HepG2 (cell line): Measurements from ENCODE around the gene KCNAB3. TPM values are rescaled to one million over a fixed set of nuclear protein-coding genes. Genes with fewer than 3 reads are reported as not detected.
A peak's percentile ranks its signal among the peaks of the same experiment; 100 is the strongest.

Source experiments
- ATAC-seq: fragments of 200-7000 bp; cut with Tn5 transposase; 3 replicates; pipeline ENCODE4 v1.9.1; 2020; ENCODE audit warnings: mild to moderate bottlenecking, moderate library complexity
- BruUV-seq: library from RNA; stranded (reverse); fragments of 400-500 nt; replicated peaks from 2 replicates; lab custom pipeline; 2021; lab: Mats Ljungman, UMichigan
- CTCF ChIA-PET: fragments of 300-600 bp; formaldehyde crosslinking; extraction: SDS; loops from one replicate; lab custom pipeline; 2021; ENCODE audit warnings: low total read pairs, inconsistent platforms, low intra/inter-chr PET ratio; lab: Yijun Ruan, JAX
- POLR2A ChIA-PET: fragments of 350-600 bp; sonication (Branson Sonifier 250); formaldehyde crosslinking; loops from one replicate; lab custom pipeline; 2020; ENCODE audit warnings: antibody characterized with exemption, inconsistent platforms; lab: Yijun Ruan, JAX
- DNase-seq: peaks from one replicate; pipeline ENCODE4 v3.0.0-alpha.2; 2015; ENCODE audit warnings: low spot score
- FAIRE-seq: peaks from 3 replicates; lab custom pipeline; 2011; peaks lifted over from hg19 to GRCh38; lab: Jason Lieb, UNC
- H2AFZ ChIP-seq: one replicate; pipeline ENCODE4 v1.6.1; 2011; ENCODE audit warnings: low read length, inconsistent platforms
- H3K27ac ChIP-seq: fragments of 300-600 bp; 3 replicates; pipeline ENCODE4 v1.8.0; 2011; ENCODE audit warnings: mixed run types, mild to moderate bottlenecking, mixed read lengths, low read length, inconsistent platforms; ENCODE audit not compliant: insufficient read depth; ENCODE audit errors: extremely low read length
- H3K27me3 ChIP-seq, 2 experiments: fragments of 200-600 bp in 1 of 2; 2 replicates in 1 of 2; 3 replicates in 1 of 2; pipeline versions ENCODE4 v1.6.0 to v1.8.0; 2011; ENCODE audit warnings: low read length in 2 of 2, mild to moderate bottlenecking in 2 of 2, moderate library complexity in 2 of 2, inconsistent platforms in 1 of 2; ENCODE audit not compliant: insufficient read depth in 2 of 2, control insufficient read depth in 1 of 2
- H3K36me3 ChIP-seq, 2 experiments: fragments of 200-600 bp in 1 of 2; replicated peaks in 1 of 2; 2 replicates in 1 of 2; 3 replicates in 1 of 2; pipeline versions ENCODE4 v1.5.1 to v1.8.0; 2011; ENCODE audit warnings: low read length in 2 of 2, inconsistent platforms in 1 of 2; ENCODE audit not compliant: insufficient read depth in 2 of 2, control insufficient read depth in 1 of 2
- H3K4me1 ChIP-seq: 2 replicates; pipeline ENCODE4 v1.5.1; 2012; ENCODE audit warnings: low read length, inconsistent platforms; ENCODE audit not compliant: insufficient read depth
- H3K4me2 ChIP-seq: 2 replicates; pipeline ENCODE4 v1.6.0; 2011; ENCODE audit warnings: low read depth, low read length, inconsistent platforms
- H3K4me3 ChIP-seq, 3 experiments: fragments of 200-600 bp in 1 of 3; sonication (generic), shearing (Covaris generic) in 1 of 3; replicated peaks in 1 of 3; 2 replicates each; pipeline ENCODE4 v1.5.1; 2011 to 2016; ENCODE audit warnings: low read length in 3 of 3, inconsistent platforms in 2 of 3, low read depth in 2 of 3, mild to moderate bottlenecking in 2 of 3, control low read depth in 1 of 3, mixed read lengths in 1 of 3; ENCODE audit not compliant: insufficient read depth in 1 of 3
- H3K79me2 ChIP-seq: one replicate; pipeline ENCODE4 v1.6.1; 2011; ENCODE audit warnings: low read length, inconsistent platforms; ENCODE audit not compliant: insufficient read depth
- H3K9ac ChIP-seq: 2 replicates; pipeline ENCODE4 v1.6.0; 2011; ENCODE audit warnings: mild to moderate bottlenecking, low read depth, low read length, inconsistent platforms; ENCODE audit not compliant: insufficient read depth
- H3K9me3 ChIP-seq: 2 replicates; pipeline ENCODE4 v1.5.1; 2012; ENCODE audit warnings: mild to moderate bottlenecking, low read length
- H4K20me1 ChIP-seq: 2 replicates; pipeline ENCODE4 v1.6.0; 2011; ENCODE audit warnings: inconsistent platforms, mild to moderate bottlenecking, low read length, moderate library complexity; ENCODE audit not compliant: insufficient read depth
- ETV5 ChIP-seq: IDR thresholded peaks from 2 replicates; pipeline ENCODE4 v1.6.1; 2018; ENCODE audit warnings: missing biosample characterization, missing genetic modification reagents, inconsistent platforms, borderline replicate concordance
- FOXC1 ChIP-seq: sonication (generic); formaldehyde crosslinking; IDR thresholded peaks from 2 replicates; pipeline ENCODE4 v1.8.0; 2022; ENCODE audit warnings: mild to moderate bottlenecking, missing genetic modification reagents, borderline replicate concordance
- GATAD2A ChIP-seq: IDR thresholded peaks from 2 replicates; pipeline ENCODE4 v1.6.1; 2016
- HOXA3 ChIP-seq: sonication (generic); formaldehyde crosslinking; IDR thresholded peaks from 2 replicates; pipeline ENCODE4 v1.5.0; 2020; ENCODE audit warnings: missing genetic modification reagents
- IRF2 ChIP-seq: IDR thresholded peaks from 2 replicates; pipeline ENCODE4 v1.6.1; 2018; ENCODE audit warnings: missing genetic modification reagents, missing compliant biosample characterization
- KDM3A ChIP-seq: IDR thresholded peaks from 2 replicates; pipeline ENCODE4 v1.6.1; 2018; ENCODE audit warnings: low read depth, missing compliant biosample characterization
- KLF12 ChIP-seq: sonication (generic); formaldehyde crosslinking; IDR thresholded peaks from 2 replicates; pipeline ENCODE4 v1.4.0; 2020; ENCODE audit warnings: missing genetic modification reagents, borderline replicate concordance
- REST ChIP-seq, 2 experiments: IDR thresholded peaks; 2 replicates each; pipeline ENCODE4 v1.6.1; 2011 to 2012; ENCODE audit warnings: low read length in 2 of 2, borderline replicate concordance in 1 of 2, low read depth in 1 of 2, mild to moderate bottlenecking in 1 of 2, moderate library complexity in 1 of 2
- SOX5 ChIP-seq: IDR thresholded peaks from 2 replicates; pipeline ENCODE4 v1.6.1; 2016; ENCODE audit warnings: borderline replicate concordance
- TMF1 ChIP-seq: sonication (generic); formaldehyde crosslinking; IDR thresholded peaks from 2 replicates; pipeline ENCODE4 v1.8.1; 2022; ENCODE audit warnings: low read depth, missing genetic modification reagents
- ZIK1 ChIP-seq: sonication (generic); formaldehyde crosslinking; IDR thresholded peaks from 2 replicates; pipeline ENCODE4 v1.5.0; 2020; ENCODE audit warnings: mild to moderate bottlenecking, low read depth, missing genetic modification reagents, borderline replicate concordance
- ZNF230 ChIP-seq: sonication (generic); formaldehyde crosslinking; IDR thresholded peaks from 2 replicates; pipeline ENCODE4 v1.4.0; 2020; ENCODE audit warnings: mild to moderate bottlenecking, missing genetic modification reagents
- WGBS: methylation state at CpG from one replicate; pipeline ENCODE4 v1.1.6; 2017; ENCODE audit warnings: low lambda C conversion rate; 5-methylcytosine and 5-hydroxymethylcytosine counted together
- in situ Hi-C: cut with HindIII; loops from 2 replicates; pipeline ENCODE4 v1.10.0; 2017; ENCODE audit warnings: low pct_unique_long_range_greater_than_20kb; ENCODE audit not compliant: extremely low pct_ligation_motif_present
- intact Hi-C: fragments of 100-400 bp; cut with micrococcal nuclease; formaldehyde crosslinking; loops from one replicate; pipeline ENCODE4 v1.10.0; 2022; ENCODE audit not compliant: unreplicated experiment
- polyA plus RNA-seq, 8 experiments: library from polyadenylated mRNA; depleted of rRNA in 3 of 8; stranded (reverse) in 7 of 8; unstranded in 1 of 8; fragments of >200 nt; fragmentation: Illumina TruSeq in 4 of 8; extraction: Trizol in 4 of 8; gene quantifications; 2 replicates each; pipeline versions ENCODE4 v1.2.1 to v1.2.3, GENCODE V29; 2011 to 2016; ENCODE audit warnings: low read depth in 4 of 8, missing spikeins in 1 of 8, mixed read lengths in 1 of 8; ENCODE audit not compliant: insufficient read depth in 1 of 8
- total RNA-seq, 5 experiments: library from RNA; depleted of rRNA; stranded (reverse); fragments of >200 nt; fragmentation: Illumina TruSeq; extraction: Trizol; gene quantifications; 2 replicates each; pipeline ENCODE4 v1.2.3, GENCODE V29; 2016; ENCODE audit warnings: low read depth in 1 of 5
- TF ChIP-seq, protein P1 (sequence below): sonication (generic); formaldehyde crosslinking; IDR thresholded peaks from 2 replicates; pipeline ENCODE4 v1.4.0; 2020; ENCODE audit warnings: missing genetic modification reagents, borderline replicate concordance
- TF ChIP-seq, protein P2 (sequence below): sonication (generic); IDR thresholded peaks from 2 replicates; pipeline ENCODE4 v1.6.1; 2016; ENCODE audit warnings: low read depth, borderline replicate concordance
- TF ChIP-seq, protein P3 (sequence below): IDR thresholded peaks from 2 replicates; pipeline ENCODE4 v1.6.1; 2016; ENCODE audit warnings: missing genetic modification reagents, missing compliant biosample characterization

Gene KCNAB3
- total and polyA plus RNA-seq, 2 of the 13 experiments (the other 11 are each of a cell fraction or from before 2014, with no cell fraction given): 0.29 to 0.88 TPM

GRCh38 chr17:7889166-7889955 lies 40.3 kb downstream of the KCNAB3 start (continued):
- TF ChIP-seq GATAD2A (CRISPR knock-in tag): peak; percentile 56
- TF ChIP-seq, protein P1, sequence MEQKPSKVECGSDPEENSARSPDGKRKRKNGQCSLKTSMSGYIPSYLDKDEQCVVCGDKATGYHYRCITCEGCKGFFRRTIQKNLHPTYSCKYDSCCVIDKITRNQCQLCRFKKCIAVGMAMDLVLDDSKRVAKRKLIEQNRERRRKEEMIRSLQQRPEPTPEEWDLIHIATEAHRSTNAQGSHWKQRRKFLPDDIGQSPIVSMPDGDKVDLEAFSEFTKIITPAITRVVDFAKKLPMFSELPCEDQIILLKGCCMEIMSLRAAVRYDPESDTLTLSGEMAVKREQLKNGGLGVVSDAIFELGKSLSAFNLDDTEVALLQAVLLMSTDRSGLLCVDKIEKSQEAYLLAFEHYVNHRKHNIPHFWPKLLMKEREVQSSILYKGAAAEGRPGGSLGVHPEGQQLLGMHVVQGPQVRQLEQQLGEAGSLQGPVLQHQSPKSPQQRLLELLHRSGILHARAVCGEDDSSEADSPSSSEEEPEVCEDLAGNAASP (CRISPR knock-in tag): peak; percentile 96; the same call in 1 of the 2 replicates
- TF ChIP-seq, protein P2, sequence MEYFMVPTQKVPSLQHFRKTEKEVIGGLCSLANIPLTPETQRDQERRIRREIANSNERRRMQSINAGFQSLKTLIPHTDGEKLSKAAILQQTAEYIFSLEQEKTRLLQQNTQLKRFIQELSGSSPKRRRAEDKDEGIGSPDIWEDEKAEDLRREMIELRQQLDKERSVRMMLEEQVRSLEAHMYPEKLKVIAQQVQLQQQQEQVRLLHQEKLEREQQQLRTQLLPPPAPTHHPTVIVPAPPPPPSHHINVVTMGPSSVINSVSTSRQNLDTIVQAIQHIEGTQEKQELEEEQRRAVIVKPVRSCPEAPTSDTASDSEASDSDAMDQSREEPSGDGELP: peak; percentile 71; the same call in 1 of the 2 replicates
- TF ChIP-seq SOX5: no peak
- peak; percentile 28; the same call in 1 of the 2 replicates for TF ChIP-seq HOXA3 (CRISPR knock-in tag)
- TF ChIP-seq FOXC1 (CRISPR knock-in tag): no peak
- TF ChIP-seq KDM3A (CRISPR knock-in tag): no peak

- FAIRE-seq: no peak
- WGBS: 50% methylated on average over 16 of the region's 18 CpGs
- DNase-seq: no peak
- Histone ChIP-seq H2AFZ (peak within 1 kb of the TSS; percentile 48), H4K20me1 (no peaks in the 10 kb centered on the region), H3K27me3 (peaks cover 0 to 17% of the 10 kb centered on the region in 2 experiments; a peak in 2 of 5 replicates), H3K4me1 (peaks cover 38% of the 10 kb centered on the region), H3K9me3 (no peaks in the 10 kb centered on the region), H3K27ac (peak within 1 kb of the TSS; percentile 69), H3K4me3 (peak within 1 kb of the TSS; percentile 45 to 76 (median 68)), H3K4me2 (peak within 1 kb of the TSS; percentile 92), H3K79me2 (no peaks in the 10 kb centered on the region), H3K36me3 (no peaks in the 10 kb centered on the region), H3K9ac (peak within 1 kb of the TSS; percentile 63)
- CTCF ChIA-PET: interaction anchor here (1.9 kb wide), 1 partner anchor 26 kb away, joined by 5 read pairs; no protein-coding TSS in a partner anchor
- intact Hi-C loops (no loop called here), in situ Hi-C loops (no loop called here)
- ATAC-seq: peak; percentile 45
- POLR2A ChIA-PET: interaction anchor here (1.3 to 1.5 kb wide), 3 partner anchors 26 to 52 kb away, joined by 3 to 4 read pairs (median 3); partner anchors contain the start of gene NAA38
- BruUV-seq: no TSS peak
- TF ChIP-seq KLF12 (no peak), IRF2 (CRISPR knock-in tag) (no peak), ZNF230 (CRISPR knock-in tag) (no peak), REST (IDR thresholded peaks at IDR 0.05; ENCODE audit: borderline replicate concordance in 1 of 2, low read depth in 1 of 2, low read length in 2 of 2) (no peak), ZIK1 (CRISPR knock-in tag) (no peak), TMF1 (0 out of 2 replicates have a peak, but pooled peaks have one; percentile 24), ETV5 (no peak)
- TF ChIP-seq, protein P3, sequence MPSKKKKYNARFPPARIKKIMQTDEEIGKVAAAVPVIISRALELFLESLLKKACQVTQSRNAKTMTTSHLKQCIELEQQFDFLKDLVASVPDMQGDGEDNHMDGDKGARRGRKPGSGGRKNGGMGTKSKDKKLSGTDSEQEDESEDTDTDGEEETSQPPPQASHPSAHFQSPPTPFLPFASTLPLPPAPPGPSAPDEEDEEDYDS (CRISPR knock-in tag): no peak
Observed at GRCh38 chr17:7888184-7888920, 41.3 kb downstream of the KCNAB3 start, which contains the start of gene CHD3. CHD3 (plus strand) TSS chr17:7888789; CDS start chr17:7889001, 212 bp downstream.
